CD14-positive monocyte (primary cell): ENCODE data around the gene ANO6. TPM values are rescaled to one million over a fixed set of nuclear protein-coding genes. Genes with fewer than 3 reads are reported as not detected.
A peak's percentile ranks its signal among the peaks of the same experiment; 100 is the strongest.

Experiments used
- DNase-seq, 3 donors: peaks; one replicate each; pipeline ENCODE4 v3.0.0-alpha.2; 2011 to 2022
- H2AFZ ChIP-seq: 2 replicates; pipeline ENCODE4 v1.6.0; 2012; ENCODE audit warnings: mild to moderate bottlenecking, low read depth, low read length, inconsistent platforms; ENCODE audit not compliant: insufficient read depth, poor library complexity, severe bottlenecking
- H3K27ac ChIP-seq, 2 donors: 1 replicate in 1 of 2; 2 replicates in 1 of 2; pipeline ENCODE4 v1.5.1; 2012 to 2013; ENCODE audit warnings: low read length in 2 of 2, control low read depth in 1 of 2, inconsistent platforms in 1 of 2, low read depth in 1 of 2, mild to moderate bottlenecking in 1 of 2
- H3K27me3 ChIP-seq, 2 donors: one replicate each; pipeline versions ENCODE4 v1.6.0 to v1.6.1; 2011 to 2013; ENCODE audit warnings: low read length in 2 of 2; ENCODE audit not compliant: control insufficient read depth in 2 of 2, insufficient read depth in 2 of 2
- H3K36me3 ChIP-seq, 2 donors: replicated peaks in 1 of 2; 1 replicate in 1 of 2; 2 replicates in 1 of 2; pipeline versions ENCODE4 v1.5.1 to v1.6.1; 2012 to 2013; ENCODE audit warnings: low read length in 2 of 2, control low read depth in 1 of 2, inconsistent platforms in 1 of 2, mild to moderate bottlenecking in 1 of 2; ENCODE audit not compliant: insufficient read depth in 2 of 2, control insufficient read depth in 1 of 2
- H3K4me1 ChIP-seq, 2 donors: 1 replicate in 1 of 2; 2 replicates in 1 of 2; pipeline versions ENCODE4 v1.5.1 to v1.6.1; 2012 to 2013; ENCODE audit warnings: low read length in 2 of 2, control low read depth in 1 of 2, inconsistent platforms in 1 of 2, mild to moderate bottlenecking in 1 of 2, moderate library complexity in 1 of 2; ENCODE audit not compliant: insufficient read depth in 2 of 2, control insufficient read depth in 1 of 2
- H3K4me2 ChIP-seq: replicated peaks from 2 replicates; pipeline ENCODE3; 2012; ENCODE audit warnings: low read length, moderate library complexity, mild to moderate bottlenecking; ENCODE audit not compliant: poor library complexity, severe bottlenecking; ENCODE audit errors: extremely low read depth
- H3K4me3 ChIP-seq, 3 experiments: fragments of 200-600 bp in 1 of 3; sonication (generic) in 1 of 3; replicated peaks in 1 of 3; 1 replicate in 2 of 3; 2 replicates in 1 of 3; pipeline ENCODE4 v1.5.1; 2011 to 2013; ENCODE audit warnings: low read length in 3 of 3, mild to moderate bottlenecking in 3 of 3, control low read depth in 2 of 3, low read depth in 2 of 3, inconsistent platforms in 1 of 3, moderate library complexity in 1 of 3
- H3K79me2 ChIP-seq: 2 replicates; pipeline ENCODE4 v1.6.0; 2012; ENCODE audit warnings: mild to moderate bottlenecking, control low read depth, inconsistent platforms, low read length, moderate library complexity; ENCODE audit not compliant: insufficient read depth
- H3K9ac ChIP-seq: 2 replicates; pipeline ENCODE4 v1.6.0; 2017; ENCODE audit warnings: low read length, mild to moderate bottlenecking; ENCODE audit not compliant: insufficient read depth, poor library complexity, severe bottlenecking
- H3K9me3 ChIP-seq, 2 donors: replicated peaks in 1 of 2; 1 replicate in 1 of 2; 2 replicates in 1 of 2; pipeline versions ENCODE4 v1.5.1 to v1.6.1; 2012 to 2013; ENCODE audit warnings: low read length in 2 of 2, control low read depth in 1 of 2; ENCODE audit not compliant: control insufficient read depth in 1 of 2, insufficient read depth in 1 of 2
- H4K20me1 ChIP-seq: 2 replicates; pipeline ENCODE4 v1.6.0; 2012; ENCODE audit warnings: mild to moderate bottlenecking, low read length, control low read depth, moderate library complexity; ENCODE audit not compliant: insufficient read depth
- H3K27ac Mint-ChIP-seq, 7 donors: one replicate each; pipeline ENCODE4 v1.8.0; 2020; ENCODE audit warnings: mild to moderate bottlenecking in 7 of 7, mixed read lengths in 7 of 7, moderate library complexity in 6 of 7, inconsistent platforms in 2 of 7
- H3K27me3 Mint-ChIP-seq, 3 donors: one replicate each; pipeline ENCODE4 v1.8.0; 2021 to 2022; ENCODE audit warnings: low read depth in 3 of 3, mild to moderate bottlenecking in 3 of 3, mixed read lengths in 3 of 3, moderate library complexity in 3 of 3, inconsistent platforms in 1 of 3
- H3K36me3 Mint-ChIP-seq, 2 donors: one replicate each; pipeline ENCODE4 v1.8.0; 2020; ENCODE audit warnings: mixed read lengths in 2 of 2, inconsistent platforms in 1 of 2, mild to moderate bottlenecking in 1 of 2
- H3K4me1 Mint-ChIP-seq: one replicate; pipeline ENCODE4 v1.8.0; 2020; ENCODE audit warnings: mild to moderate bottlenecking, mixed read lengths
- H3K4me3 Mint-ChIP-seq, 2 donors: one replicate each; pipeline ENCODE4 v1.8.0; 2020; ENCODE audit warnings: mild to moderate bottlenecking in 2 of 2, mixed read lengths in 2 of 2, moderate library complexity in 1 of 2
- H3K9me3 Mint-ChIP-seq, 7 donors: one replicate each; pipeline ENCODE4 v1.8.0; 2020 to 2022; ENCODE audit warnings: mixed read lengths in 7 of 7, mild to moderate bottlenecking in 6 of 7, moderate library complexity in 6 of 7, inconsistent platforms in 2 of 7
- CTCF ChIP-seq: fragments of 200-600 bp; IDR thresholded peaks from one replicate; pipeline ENCODE4 v1.8.0; 2022; ENCODE audit warnings: antibody characterized with exemption, mild to moderate bottlenecking
- WGBS: methylation state at CpG from one replicate; pipeline ENCODE4 v1.1.5; 2013; ENCODE audit warnings: missing lambda C conversion rate; ENCODE audit not compliant: insufficient coverage; 5-methylcytosine and 5-hydroxymethylcytosine counted together
- intact Hi-C, 2 donors: fragments of 100-400 bp; cut with micrococcal nuclease; formaldehyde crosslinking; loops; one replicate each; pipeline versions ENCODE4 v1.15.0 to v1.15.1; 2023
- polyA plus RNA-seq, 3 donors: library from polyadenylated mRNA; depleted of rRNA in 1 of 3; unstranded in 2 of 3; stranded (reverse) in 1 of 3; fragments of 300-500 nt in 2 of 3; fragments of >200 nt in 1 of 3; fragmentation: Illumina TruSeq in 2 of 3; gene quantifications; 1 replicate in 2 of 3; 2 replicates in 1 of 3; pipeline ENCODE4 v1.2.3, GENCODE V29; 2012 to 2021

The ANO6 gene
- polyA plus RNA-seq, 3 donors, result 20.2 to 48.7 (median 34.1) TPM

- Histone ChIP-seq H3K4me2 (no peak overlapping the region), H3K4me3 (no peak overlapping the region), H3K36me3 (peaks cover 6 to 49% of the 10 kb centered on the region in 2 donors), H3K9ac (no peak overlapping the region), H3K27ac (no peak overlapping the region), H2AFZ (no peak overlapping the region), H4K20me1 (peaks cover 95% of the 10 kb centered on the region), H3K9me3 (no peaks in the 10 kb centered on the region), H3K4me1 (no peaks in the 10 kb centered on the region), H3K79me2 (peaks cover 56% of the 10 kb centered on the region), H3K27me3 (no peaks in the 10 kb centered on the region)
- intact Hi-C loops, result no loop called here
- WGBS, result 83% methylated on average over 1 of the region's 1 CpG
- H3K4me3 Mint-ChIP-seq, result no peak overlapping the region
- peaks cover 31 to 36% of the 10 kb centered on the region in 2 donors for H3K36me3 Mint-ChIP-seq
- peaks cover 0 to 1% (median 0%) of the 10 kb centered on the region in 7 donors for H3K9me3 Mint-ChIP-seq
- TF ChIP-seq CTCF, result no peak
- no peak for DNase-seq
- no peaks in the 10 kb centered on the region for H3K4me1 Mint-ChIP-seq
- peak overlapping the region in 1 of 7 donors; percentile 15 for H3K27ac Mint-ChIP-seq
- H3K27me3 Mint-ChIP-seq, result no peaks in the 10 kb centered on the region
Measured at GRCh38 chr12:45281994-45282393, 66.1 kb downstream of the ANO6 start.

DNA sequence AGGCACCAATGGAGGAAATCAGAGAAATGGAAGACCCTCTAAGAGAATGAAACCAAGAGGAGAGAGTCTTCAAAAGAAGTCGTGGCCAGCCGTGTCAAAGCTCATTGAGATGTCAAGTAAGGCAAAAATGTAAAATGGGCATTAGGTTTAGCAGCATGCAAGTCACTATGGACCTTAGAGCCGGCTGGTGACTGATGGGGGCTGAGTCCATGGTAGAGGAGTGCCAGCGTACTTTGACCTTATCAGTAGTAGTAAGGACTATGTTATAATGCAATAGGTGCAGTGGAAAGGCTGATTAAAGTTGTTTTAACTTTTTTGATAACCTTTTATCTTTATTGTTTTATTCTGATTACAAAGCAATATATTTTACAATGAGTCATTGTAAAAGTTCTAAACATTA is 66.5 kb downstream of the ANO6 start:
- peaks cover 95% of the 10 kb centered on the region for H4K20me1 ChIP-seq
- Mint-ChIP-seq H3K27ac (peak overlapping the region in 1 of 7 donors; percentile 15), H3K36me3 (peaks cover 27 to 33% of the 10 kb centered on the region in 2 donors)

More for the DNA sequence above, 66.5 kb downstream of the ANO6 start:
- no peak overlapping the region for H3K4me2 ChIP-seq
- no peaks in the 10 kb centered on the region for H3K9me3 ChIP-seq
- no peak overlapping the region for H3K4me3 ChIP-seq
- H3K9ac ChIP-seq, result no peak overlapping the region
- no peak for DNase-seq
- 100% methylated on average over 4 of the region's 4 CpGs for WGBS
- no peak for TF ChIP-seq CTCF
- Mint-ChIP-seq H3K4me1 (no peaks in the 10 kb centered on the region), H3K27me3 (no peaks in the 10 kb centered on the region), H3K9me3 (peaks cover 0 to 1% (median 0%) of the 10 kb centered on the region in 7 donors), H3K4me3 (no peak overlapping the region)
- no peak overlapping the region for H2AFZ ChIP-seq
- H3K36me3 ChIP-seq, result peaks cover 6 to 45% of the 10 kb centered on the region in 2 donors
- H3K4me1 ChIP-seq, result no peaks in the 10 kb centered on the region
- intact Hi-C loops, result no loop called here
- H3K79me2 ChIP-seq, result peaks cover 54% of the 10 kb centered on the region
- no peak overlapping the region for H3K27ac ChIP-seq
- no peaks in the 10 kb centered on the region for H3K27me3 ChIP-seq
